HG02642 (cell line): ENCODE measurements around the gene KRTAP5-5.

Source experiments
- ATAC-seq: cut with Tn5 transposase; IDR thresholded peaks from one replicate; pipeline ENCODE4 v1.9.1; 2021; ENCODE audit warnings: mild to moderate bottlenecking; ENCODE audit not compliant: unreplicated experiment, poor library complexity

The KRTAP5-5 gene

GRCh38 chr11:1673446-1674172 is 44.0 kb downstream of the KRTAP5-5 start:
- ATAC-seq, result no peak

- ATAC-seq, result no peak
These were observed 44.9 kb downstream of the KRTAP5-5 start for GRCh38 chr11:1674173-1675131.

GRCh38 chr11:1675536-1676228 is 46.1 kb downstream of the KRTAP5-5 start:
- no peak for ATAC-seq

GRCh38 chr11:1676229-1676740 is 46.7 kb downstream of the KRTAP5-5 start:
- no peak for ATAC-seq

- ATAC-seq, result no peak
These were observed 50.3 kb downstream of the KRTAP5-5 start for GRCh38 chr11:1679881-1680280.
